Measurements from ENCODE around the gene DYNC1LI1. TPM values are rescaled to one million over a fixed set of nuclear protein-coding genes. Genes with fewer than 3 reads are reported as not detected.

DYNC1LI1 gene
- polyA plus RNA-seq, 2 of the 4 experiments (the other 2 are of a cell fraction) = 42.0 to 66.9 TPM

GRCh38 chr3:32612547-32612946 lies 41.9 kb upstream of the DYNC1LI1 start:
- H3K4me2 ChIP-seq = no peak overlapping the region
- TF ChIP-seq RARB (CRISPR knock-in tag; IDR thresholded peaks at IDR 0.05) (no peak), ZFP36 (IDR thresholded peaks at IDR 0.05; ENCODE audit: borderline replicate concordance, partially characterized antibody) (no peak), JUNB (IDR thresholded peaks at IDR 0.05) (no peak), MAFK (IDR thresholded peaks at IDR 0.05; ENCODE audit: partially characterized antibody) (no peak), HMGXB4 (CRISPR knock-in tag; IDR thresholded peaks at IDR 0.05; ENCODE audit: borderline replicate concordance) (no peak), MYC (IDR thresholded peaks at IDR 0.05; ENCODE audit: borderline replicate concordance, low read length) (no peak), CHD2 (IDR thresholded peaks at IDR 0.05; ENCODE audit: low read length, partially characterized antibody) (no peak), BCL3 (IDR thresholded peaks at IDR 0.05) (no peak)
- ChIA-PET CTCF (no interaction called here), POLR2A (no interaction called here)
- H3K4me1 ChIP-seq = no peaks in the 10 kb centered on the region
- DNase-seq (ENCODE audit: low read depth in 1 of 2, low spot score in 1 of 2) (no peak), ATAC-seq (no peak), FAIRE-seq (no peak)
- H3K27ac ChIP-seq = no peak overlapping the region
- WGBS (ENCODE audit: missing lambda C conversion rate) = 69% methylated on average over 1 of the region's 1 CpG
- H3K4me3 ChIP-seq = no peak overlapping the region
- no peaks in the 10 kb centered on the region for H3K9me3 ChIP-seq

- POLR2A ChIA-PET = no interaction called here
- H3K4me3 ChIP-seq = no peak overlapping the region
- H3K27ac ChIP-seq = no peak overlapping the region
- no peaks in the 10 kb centered on the region for H3K4me1 ChIP-seq
- 85% methylated on average over 2 of the region's 2 CpGs for WGBS (ENCODE audit: missing lambda C conversion rate)
- H3K4me2 ChIP-seq = no peak overlapping the region
- TF ChIP-seq FOXS1 (CRISPR knock-in tag; IDR thresholded peaks at IDR 0.05) (no peak), ATOH8 (CRISPR knock-in tag; IDR thresholded peaks at IDR 0.05; ENCODE audit: low read depth) (no peak), E2F6 (IDR thresholded peaks at IDR 0.05; ENCODE audit: borderline replicate concordance, low read depth) (no peak), JUNB (IDR thresholded peaks at IDR 0.05) (no peak), RCOR1 (IDR thresholded peaks at IDR 0.05; ENCODE audit: low read depth, low read length) (no peak), FOSB (CRISPR knock-in tag; IDR thresholded peaks at IDR 0.05) (no peak), TFCP2L1 (CRISPR knock-in tag; IDR thresholded peaks at IDR 0.05) (no peak)
- CTCF ChIA-PET = interaction anchor here (0.6 to 1.5 kb wide), 3 partner anchors 58 to 162 kb away, joined by 3 read pairs; no protein-coding TSS in a partner anchor
- H3K9me3 ChIP-seq = no peaks in the 10 kb centered on the region
- FAIRE-seq (no peak), DNase-seq (ENCODE audit: low read depth in 1 of 2, low spot score in 1 of 2) (no peak), ATAC-seq (no peak)
Measured at GRCh38 chr3:32607522-32607921, 36.9 kb upstream of the DYNC1LI1 start.

GRCh38 chr3:32606960-32607359 lies 36.3 kb upstream of the DYNC1LI1 start:
- Histone ChIP-seq H3K4me2 (no peak overlapping the region), H3K4me1 (no peaks in the 10 kb centered on the region), H3K27ac (no peak overlapping the region), H3K4me3 (no peak overlapping the region), H3K9me3 (no peaks in the 10 kb centered on the region)
- WGBS (ENCODE audit: missing lambda C conversion rate) = 55% methylated on average over 3 of the region's 3 CpGs
- no peak for FAIRE-seq
- ATAC-seq = peak in 1 of 2 experiments; percentile 30; a peak in 1 of 6 replicates
- ChIA-PET CTCF (interaction anchor here (0.6 to 1.5 kb wide), 3 partner anchors 59 to 161 kb away, joined by 3 read pairs; no protein-coding TSS in a partner anchor), POLR2A (no interaction called here)
- no peak for DNase-seq (ENCODE audit: low read depth in 1 of 2, low spot score in 1 of 2)
- TF ChIP-seq CBX8 (IDR thresholded peaks at IDR 0.05) = no peak
- TF ChIP-seq CHD4 (IDR thresholded peaks at IDR 0.05; ENCODE audit: borderline replicate concordance) = no peak
- TF ChIP-seq KDM1A (IDR thresholded peaks at IDR 0.05; ENCODE audit: low read depth) = no peak
- TF ChIP-seq NPAS2 (CRISPR knock-in tag; IDR thresholded peaks at IDR 0.05; ENCODE audit: borderline replicate concordance) = no peak
- no peak for TF ChIP-seq PHF8 (IDR thresholded peaks at IDR 0.05; ENCODE audit: borderline replicate concordance, low read depth)
- TF ChIP-seq JUNB (IDR thresholded peaks at IDR 0.05) = no peak
- TF ChIP-seq ZC3H11A (IDR thresholded peaks at IDR 0.05) = no peak
- no peak for TF ChIP-seq RFX5 (IDR thresholded peaks at IDR 0.05)
- TF ChIP-seq FOSL2 (IDR thresholded peaks at IDR 0.05) = no peak
- no peak for TF ChIP-seq FOSL2 (CRISPR knock-in tag; IDR thresholded peaks at IDR 0.05)
- TF ChIP-seq NFE2L2 (conservative IDR thresholded peaks at IDR 0.05; ENCODE audit: low read length) = no peak
- no peak for TF ChIP-seq EHMT2 (IDR thresholded peaks at IDR 0.05; ENCODE audit: low read depth)
- TF ChIP-seq POLR2AphosphoS2 (conservative IDR thresholded peaks at IDR 0.05; ENCODE audit: low read length) = no peak
- TF ChIP-seq ZSCAN20 (CRISPR knock-in tag; IDR thresholded peaks at IDR 0.05) = no peak
